ENCODE measurements around the gene CAPN9.

The CAPN9 gene

GRCh38 chr1:230851291-230851691 lies 104.1 kb downstream of the CAPN9 start:
- no peak for DNase-seq (ENCODE audit: low spot score)
